ENCODE data around the gene LDB2.

LDB2 gene

DNA sequence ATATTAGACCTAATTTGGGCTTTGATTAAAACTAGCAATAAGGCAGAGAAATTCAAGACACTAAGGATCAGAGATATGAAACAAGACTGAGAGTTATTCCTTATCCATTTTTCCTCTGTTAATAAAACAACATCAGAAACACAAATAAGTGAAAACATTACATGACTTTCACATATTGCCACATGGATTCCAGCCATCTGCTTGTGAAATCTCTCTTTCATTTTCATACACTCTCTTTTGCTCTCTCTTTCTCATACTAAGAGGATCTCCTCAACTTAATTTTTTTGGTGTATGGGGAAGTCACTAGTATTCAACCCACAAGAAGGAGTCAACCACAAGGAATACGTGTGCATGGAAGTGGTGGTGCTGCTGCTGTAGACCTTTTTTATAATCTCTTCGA is 183.0 kb downstream of the LDB2 start:
- DNase-seq = no peak

DNA sequence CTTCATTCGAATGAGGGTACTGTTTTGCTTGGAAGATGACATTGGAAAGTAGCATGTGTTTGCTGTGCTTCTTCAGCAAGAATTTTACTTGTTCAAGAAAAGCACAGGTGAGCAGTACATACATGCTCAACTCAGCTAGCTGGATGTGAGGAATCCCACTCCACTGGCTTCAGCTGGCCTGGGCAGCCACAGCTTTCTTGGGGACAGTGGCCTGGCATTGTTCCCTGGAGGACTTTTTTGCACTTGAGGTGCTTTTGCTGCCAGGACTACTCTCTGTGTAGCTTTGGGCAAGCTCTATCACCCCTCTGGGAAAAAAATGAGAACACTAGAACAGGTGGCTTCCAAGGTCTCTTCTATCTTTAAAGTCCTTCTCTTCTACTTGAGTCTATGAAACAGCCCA is 184.3 kb downstream of the LDB2 start:
- no peak for DNase-seq

- DNase-seq = no peak
Measured at GRCh38 chr4:16713696-16714095, 184.7 kb downstream of the LDB2 start.

DNA sequence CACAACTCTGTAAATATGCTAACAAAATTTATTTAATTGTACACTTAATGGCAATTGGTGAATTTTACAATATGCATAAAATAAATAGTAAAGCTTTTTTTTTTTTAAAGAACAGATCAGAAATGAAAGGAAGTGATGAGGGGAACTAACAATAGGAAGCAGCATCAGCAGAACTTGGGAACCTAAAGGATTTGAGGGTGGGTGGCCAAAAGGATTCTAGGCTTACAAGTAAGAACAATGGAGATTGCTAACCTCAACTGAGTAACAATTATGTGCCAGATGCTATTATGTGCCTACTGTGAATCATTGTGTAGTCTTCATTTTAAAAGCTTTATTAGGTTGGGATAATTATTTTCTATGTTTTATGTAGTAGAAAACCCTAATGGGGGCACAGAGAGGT is 185.2 kb downstream of the LDB2 start:
- DNase-seq = no peak

DNA sequence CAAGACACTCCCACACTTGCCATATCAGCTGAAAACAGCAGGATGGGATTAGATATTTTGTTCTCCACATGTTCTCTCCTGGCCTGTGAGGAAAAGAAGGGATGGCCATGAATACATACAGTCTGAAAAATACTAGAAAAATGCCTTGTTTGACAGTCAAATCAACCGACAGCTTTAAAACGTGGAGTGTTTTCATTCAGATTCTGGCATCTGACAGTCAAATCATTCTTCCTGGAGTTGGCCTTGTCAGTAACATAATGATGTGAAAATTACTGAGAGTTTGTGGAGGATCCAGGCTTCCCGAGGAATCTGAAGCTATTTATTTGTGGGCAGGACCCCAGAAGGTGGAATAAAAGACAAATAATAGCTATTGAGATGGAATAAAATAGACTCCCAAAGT is 188.2 kb downstream of the LDB2 start:
- DNase-seq = no peak

DNA sequence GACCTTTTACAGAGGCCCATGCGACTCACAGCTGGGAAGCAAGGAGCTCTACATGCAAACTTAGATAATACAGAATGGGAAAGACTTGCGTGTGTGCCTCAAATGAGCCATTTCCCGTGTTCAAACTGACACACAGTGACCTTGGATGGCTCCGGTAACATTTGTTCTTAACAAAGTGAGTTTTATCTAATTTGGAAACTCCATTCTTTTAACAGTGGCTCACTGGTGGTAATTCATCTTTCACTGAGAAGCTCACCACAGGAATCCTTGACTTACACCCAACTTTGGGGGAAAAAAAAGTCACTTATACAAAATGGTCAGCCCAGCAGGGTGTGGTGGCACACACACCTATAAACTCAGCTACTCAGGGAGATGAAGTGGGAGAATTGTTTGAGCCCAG is 190.6 kb downstream of the LDB2 start:
- no peak for DNase-seq

- DNase-seq = no peak
Measured at GRCh38 chr4:16706251-16706650, 192.2 kb downstream of the LDB2 start.

GRCh38 chr4:16705341-16705740 is 193.1 kb downstream of the LDB2 start:
- no peak for DNase-seq

DNA sequence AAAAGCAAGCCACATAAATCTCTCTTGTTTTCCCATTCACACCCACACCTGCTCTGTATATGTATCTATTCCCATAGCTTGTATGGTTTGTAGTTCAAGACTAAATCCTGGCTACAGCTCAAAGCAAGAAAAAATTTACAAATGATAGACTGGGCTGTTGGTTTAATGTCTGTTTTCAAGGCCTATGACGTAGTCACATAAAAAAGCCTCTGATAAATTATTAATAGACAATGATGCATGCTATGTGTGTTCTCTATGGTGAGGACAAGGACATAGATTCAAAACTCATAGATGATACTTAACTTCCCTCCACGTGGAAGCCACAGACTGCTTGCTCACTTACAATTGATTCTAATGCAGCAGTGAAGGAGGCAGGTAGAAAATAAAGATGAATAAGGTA is 194.0 kb downstream of the LDB2 start:
- DNase-seq = no peak

DNA sequence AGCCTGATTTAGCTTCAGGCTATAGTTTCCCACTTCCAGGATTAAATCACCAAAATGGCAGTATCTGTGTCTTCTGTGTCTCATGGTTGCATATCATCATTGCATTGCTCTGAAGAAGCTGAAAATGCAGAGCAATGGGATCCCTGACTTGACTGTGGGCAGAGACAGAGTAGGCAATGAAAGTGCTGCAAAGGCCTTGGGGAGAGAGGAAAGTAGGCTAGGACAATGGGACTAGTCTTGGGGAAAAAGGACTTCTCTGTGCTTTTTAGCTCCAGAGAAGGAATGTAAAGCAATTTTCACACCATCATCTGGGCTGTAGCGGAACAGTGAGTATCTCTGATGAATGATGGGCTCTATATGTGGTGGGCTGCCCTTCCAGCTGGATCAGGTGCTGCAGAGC is 202.5 kb downstream of the LDB2 start:
- DNase-seq = no peak

- no peak for DNase-seq
Measured at GRCh38 chr4:16694884-16695276, 203.6 kb downstream of the LDB2 start.

DNA sequence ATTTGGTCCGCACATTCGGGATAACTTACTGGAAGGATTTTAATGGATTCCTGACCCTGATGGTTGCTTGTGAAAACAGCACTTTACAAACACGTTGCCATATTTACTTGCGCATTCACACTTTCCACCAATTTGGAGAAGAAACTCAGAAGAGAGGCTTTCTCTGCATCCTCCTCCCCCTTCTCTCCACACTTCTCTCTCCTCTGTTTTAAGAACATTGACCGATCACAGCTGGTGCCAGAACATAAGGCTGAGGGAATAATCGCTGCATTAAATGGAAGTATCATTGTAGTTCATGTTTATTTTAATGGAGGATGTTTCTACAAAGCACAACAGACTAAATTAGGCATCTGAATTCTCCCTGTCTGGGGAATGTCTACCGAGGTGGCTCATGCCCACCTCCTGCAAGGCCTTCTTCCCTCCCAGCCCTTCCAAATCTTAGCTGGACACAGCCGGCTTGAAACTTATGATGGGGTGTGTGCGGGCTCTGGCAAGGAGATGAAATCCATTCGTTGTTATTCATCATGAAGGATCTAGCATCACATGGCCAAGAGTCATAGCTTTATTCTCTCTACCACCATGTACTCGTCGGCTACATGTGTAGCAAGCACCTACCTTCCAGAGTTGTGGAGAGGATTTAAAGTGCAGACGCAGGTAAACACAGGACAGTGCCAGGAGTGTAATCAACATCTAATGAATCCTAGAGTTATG is 204.1 kb downstream of the LDB2 start:
- DNase-seq = no peak

DNA sequence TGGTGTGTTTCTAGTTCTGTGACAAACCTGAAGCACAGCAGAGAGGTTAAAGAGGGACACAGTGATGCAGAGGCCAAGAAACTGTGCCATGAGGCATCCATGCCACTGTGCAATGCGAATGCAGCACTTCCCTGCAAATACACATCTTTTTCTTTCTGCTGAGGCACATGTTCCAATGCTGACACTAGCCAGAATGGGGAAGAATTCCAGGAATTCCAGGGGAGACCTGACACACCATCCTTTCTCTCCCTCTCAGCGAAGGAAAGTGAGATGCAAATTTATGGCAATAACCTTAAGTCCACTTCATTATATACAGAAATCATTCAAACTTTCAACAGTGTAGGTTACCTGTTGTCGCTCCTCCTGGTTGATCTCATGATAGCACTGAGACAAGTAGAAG is 204.8 kb downstream of the LDB2 start:
- DNase-seq = no peak

DNA sequence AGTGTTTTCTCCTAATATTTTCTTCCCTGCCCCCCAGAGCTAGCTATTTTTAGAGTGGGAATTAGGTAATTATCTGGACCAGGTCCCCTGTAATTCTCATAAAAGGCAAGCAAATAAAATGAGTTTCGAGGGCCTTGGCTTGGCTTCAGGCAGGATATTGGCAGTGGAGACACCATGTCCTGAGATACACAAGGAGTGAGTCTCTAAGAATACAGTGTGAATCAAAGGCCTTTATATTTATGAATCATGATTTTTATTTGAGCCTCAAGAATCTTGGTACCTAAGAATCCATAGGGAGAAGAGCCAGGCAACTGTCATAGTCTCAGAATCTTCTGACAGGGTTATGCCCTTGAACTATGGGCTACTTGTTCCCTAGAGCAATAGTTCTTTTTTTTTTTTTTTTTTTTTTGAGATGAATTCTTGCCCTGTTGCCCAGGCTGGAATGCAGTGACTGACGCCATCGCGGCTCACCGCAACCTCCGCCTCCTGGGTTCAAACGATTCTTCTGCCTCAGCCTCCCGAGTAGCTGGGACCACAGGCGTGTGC is 205.4 kb downstream of the LDB2 start:
- no peak for DNase-seq

DNA sequence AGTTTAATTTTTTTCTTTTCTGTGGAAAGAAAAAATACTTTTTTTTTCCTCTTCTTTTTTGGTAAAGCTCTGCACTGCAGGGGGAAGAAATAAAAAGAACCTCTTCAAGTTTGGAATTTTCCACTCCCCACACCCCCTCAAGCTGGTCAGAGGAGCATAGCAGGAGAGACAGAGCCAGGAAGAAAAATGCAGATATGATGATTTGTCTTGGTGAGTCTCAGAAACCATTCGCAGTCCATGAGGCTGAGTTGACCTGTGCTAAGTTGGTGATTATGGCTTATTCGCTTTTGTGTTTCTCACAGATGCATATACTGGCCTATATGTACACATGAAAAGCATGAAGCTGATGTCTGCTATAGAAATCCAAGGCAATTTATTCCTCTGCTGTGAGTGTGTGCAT is 205.9 kb downstream of the LDB2 start:
- no peak for DNase-seq

- DNase-seq = no peak
Measured at GRCh38 chr4:16692046-16692445, 206.4 kb downstream of the LDB2 start.

GRCh38 chr4:16691450-16691849 is 207.0 kb downstream of the LDB2 start:
- DNase-seq = no peak

DNA sequence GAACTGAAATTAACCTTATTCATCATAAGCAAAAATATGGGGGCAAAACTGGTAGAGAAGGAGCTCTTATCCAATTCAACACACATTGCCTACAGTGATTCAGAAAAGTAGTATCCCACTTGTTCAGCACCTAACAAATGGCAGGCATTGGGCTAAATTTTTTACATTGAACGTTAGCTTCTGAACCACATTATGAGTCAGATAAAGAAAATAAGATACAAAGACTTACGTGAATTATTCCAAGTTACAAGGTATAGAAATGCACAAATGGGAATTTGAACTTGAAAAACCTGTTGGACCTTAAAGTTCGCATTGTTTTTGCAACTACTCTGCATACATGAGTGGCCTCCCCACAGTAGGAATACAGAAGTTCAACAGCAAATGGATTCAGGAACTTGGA is 210.6 kb downstream of the LDB2 start:
- no peak for DNase-seq

GRCh38 chr4:16687011-16687410 is 211.4 kb downstream of the LDB2 start:
- DNase-seq = no peak

DNA sequence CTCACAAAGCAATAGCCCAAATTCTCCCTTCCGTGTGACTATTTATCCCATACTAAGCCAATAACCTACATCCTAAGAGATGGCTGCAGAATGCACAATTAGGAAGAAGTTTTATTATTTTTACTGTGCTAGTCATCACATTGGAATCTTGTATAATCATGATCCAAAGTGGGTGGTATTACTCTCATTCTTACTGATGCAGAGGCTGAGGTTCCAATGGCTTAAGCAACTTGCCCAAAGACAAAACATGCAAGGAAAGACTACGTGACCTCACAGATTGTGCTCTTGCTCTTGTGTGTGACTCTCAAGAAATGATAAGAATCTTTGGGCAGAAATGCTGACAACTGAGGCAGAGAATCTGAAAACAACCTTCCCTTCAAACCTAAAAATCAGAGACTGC is 212.2 kb downstream of the LDB2 start:
- DNase-seq = no peak

- no peak for DNase-seq
Measured at GRCh38 chr4:16685536-16685935, 212.9 kb downstream of the LDB2 start.

DNA sequence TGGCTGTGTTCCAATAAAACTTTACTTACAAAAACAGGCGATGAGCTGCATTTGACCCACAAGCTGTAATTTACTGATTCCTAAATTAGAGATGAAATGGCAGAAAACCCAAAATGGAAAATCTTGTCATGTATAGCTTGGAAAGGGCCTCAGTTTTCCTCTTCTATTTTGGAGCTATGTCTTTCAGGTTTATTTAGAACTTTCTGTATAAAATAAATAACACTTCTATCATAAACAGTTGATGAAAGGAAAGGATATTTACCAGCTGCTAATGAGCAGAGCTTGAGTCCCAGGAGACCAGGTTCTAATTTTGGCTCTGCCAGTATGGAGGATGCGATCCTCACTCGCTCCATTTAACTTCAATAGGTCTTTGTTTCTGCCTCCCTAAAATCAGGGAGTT is 213.5 kb downstream of the LDB2 start:
- no peak for DNase-seq

GRCh38 chr4:16684097-16684496 is 214.3 kb downstream of the LDB2 start:
- DNase-seq = no peak

DNA sequence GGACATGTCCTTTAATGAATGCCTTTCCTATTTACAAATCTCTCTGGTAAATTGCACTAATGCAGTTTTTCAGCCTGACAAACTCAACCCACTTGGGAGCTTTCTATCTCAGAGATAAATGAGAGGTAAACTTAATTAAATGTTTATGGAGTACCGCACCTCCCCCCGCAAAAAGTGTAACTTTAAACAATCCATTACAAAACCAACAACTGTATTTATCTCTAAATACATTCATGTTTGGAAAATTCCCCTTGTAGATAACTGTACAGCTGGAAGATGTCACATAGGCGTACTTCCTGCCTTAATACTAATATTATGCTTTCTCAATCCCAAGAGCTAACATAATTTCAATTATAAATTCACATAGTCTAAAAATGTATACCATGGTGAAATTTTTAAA is 215.5 kb downstream of the LDB2 start:
- no peak for DNase-seq
